ENCODE results near the gene TOP2B. TPM values are rescaled to one million over a fixed set of nuclear protein-coding genes. Genes with fewer than 3 reads are reported as not detected.

TOP2B gene
- polyA plus RNA-seq, 2 of the 4 experiments (the other 2 are of a cell fraction) = 65.8 to 95.7 TPM

- FAIRE-seq = no peak
- WGBS (ENCODE audit: missing lambda C conversion rate) = 83% methylated on average over 1 of the region's 1 CpG
- Histone ChIP-seq H3K4me1 (no peaks in the 10 kb centered on the region), H3K4me2 (no peak overlapping the region), H3K9me3 (no peaks in the 10 kb centered on the region), H3K4me3 (no peak overlapping the region), H3K27ac (no peak overlapping the region)
- POLR2A ChIA-PET = no interaction called here
- CTCF ChIA-PET = interaction anchor here (1.1 to 1.2 kb wide), 2 partner anchors 8 to 75 kb away, joined by 3 to 4 read pairs; no protein-coding TSS in a partner anchor
- no peak for ATAC-seq
- DNase-seq (ENCODE audit: low read depth in 1 of 2, low spot score in 1 of 2) = no peak
- no peak for TF ChIP-seq RARB (CRISPR knock-in tag; IDR thresholded peaks at IDR 0.05)
- no peak for TF ChIP-seq GATA3 (IDR thresholded peaks at IDR 0.05; ENCODE audit: borderline replicate concordance)
- no peak for TF ChIP-seq USF2 (IDR thresholded peaks at IDR 0.05)
- TF ChIP-seq POLR2AphosphoS2 (conservative IDR thresholded peaks at IDR 0.05; ENCODE audit: low read length) = no peak
- TF ChIP-seq NFE2L2 (conservative IDR thresholded peaks at IDR 0.05; ENCODE audit: low read length) = no peak
- TF ChIP-seq HOXB13 (CRISPR knock-in tag; IDR thresholded peaks at IDR 0.05; ENCODE audit: low read depth) = no peak
- TF ChIP-seq RNF2 (IDR thresholded peaks at IDR 0.05; ENCODE audit: borderline replicate concordance, low read depth) = no peak
- no peak for TF ChIP-seq MAX (IDR thresholded peaks at IDR 0.05)
- no peak for TF ChIP-seq NR3C1 (IDR thresholded peaks at IDR 0.05)
- TF ChIP-seq E2F6 (IDR thresholded peaks at IDR 0.05; ENCODE audit: borderline replicate concordance, low read depth) = no peak
- TF ChIP-seq HOXA7 (CRISPR knock-in tag; IDR thresholded peaks at IDR 0.05) = no peak
- TF ChIP-seq FOSL2 (IDR thresholded peaks at IDR 0.05) = no peak
- no peak for TF ChIP-seq FOSL2 (CRISPR knock-in tag; IDR thresholded peaks at IDR 0.05)
- no peak for TF ChIP-seq CTCF (IDR thresholded peaks at IDR 0.05)
- no peak for TF ChIP-seq CBX2 (IDR thresholded peaks at IDR 0.05; ENCODE audit: borderline replicate concordance, low read depth)
- no peak for TF ChIP-seq CHD2 (IDR thresholded peaks at IDR 0.05; ENCODE audit: low read length, partially characterized antibody)
- no peak for TF ChIP-seq MYC (IDR thresholded peaks at IDR 0.05; ENCODE audit: borderline replicate concordance, low read length)
- TF ChIP-seq EHMT2 (IDR thresholded peaks at IDR 0.05; ENCODE audit: low read depth) = no peak
Measured at GRCh38 chr3:25687742-25688141, 23.0 kb upstream of the TOP2B start.

- DNase-seq (ENCODE audit: low read depth in 1 of 2, low spot score in 1 of 2) = no peak
- TF ChIP-seq KDM1A (IDR thresholded peaks at IDR 0.05; ENCODE audit: low read depth) = no peak
- no peak for TF ChIP-seq JUNB (IDR thresholded peaks at IDR 0.05)
- TF ChIP-seq RAD21 (conservative IDR thresholded peaks at IDR 0.05 in 1 of 2, IDR thresholded peaks at IDR 0.05 in 1 of 2) = no peak
- TF ChIP-seq BHLHE40 (IDR thresholded peaks at IDR 0.05; ENCODE audit: low read depth, low read length) = no peak
- no peak for TF ChIP-seq TFCP2L1 (CRISPR knock-in tag; IDR thresholded peaks at IDR 0.05)
- no peak for TF ChIP-seq MAZ (IDR thresholded peaks at IDR 0.05; ENCODE audit: borderline replicate concordance, low read depth, low read length)
- no peak for TF ChIP-seq ZNF302 (CRISPR knock-in tag; IDR thresholded peaks at IDR 0.05)
- no peak for TF ChIP-seq FOSL2 (IDR thresholded peaks at IDR 0.05)
- no peak for TF ChIP-seq FOSL2 (CRISPR knock-in tag; IDR thresholded peaks at IDR 0.05)
- no peak for TF ChIP-seq SMC3 (IDR thresholded peaks at IDR 0.05)
- TF ChIP-seq TP53 (CRISPR knock-in tag; IDR thresholded peaks at IDR 0.05) = no peak
- no peak for TF ChIP-seq CBX2 (IDR thresholded peaks at IDR 0.05; ENCODE audit: borderline replicate concordance, low read depth)
- TF ChIP-seq MAFK (IDR thresholded peaks at IDR 0.05; ENCODE audit: partially characterized antibody) = no peak
- TF ChIP-seq POLR2A (IDR thresholded peaks at IDR 0.05; ENCODE audit: low read length) = no peak
- TF ChIP-seq GATA3 (IDR thresholded peaks at IDR 0.05; ENCODE audit: borderline replicate concordance) = no peak
- Histone ChIP-seq H3K4me1 (no peaks in the 10 kb centered on the region), H3K27ac (no peak overlapping the region), H3K9me3 (no peaks in the 10 kb centered on the region), H3K4me3 (no peak overlapping the region), H3K4me2 (no peak overlapping the region)
- FAIRE-seq = no peak
- ChIA-PET POLR2A (no interaction called here), CTCF (interaction anchor here (0.5 kb wide), 1 partner anchor 54 kb away, joined by 5 read pairs; no protein-coding TSS in a partner anchor)
- ATAC-seq = no peak
- WGBS (ENCODE audit: missing lambda C conversion rate) = 86% methylated on average over 23 of the region's 23 CpGs
Measured at GRCh38 chr3:25686766-25687165, 22.1 kb upstream of the TOP2B start.

All from A549 (cell line).